ENCODE data around the gene SYDE2.
A peak's percentile ranks its signal among the peaks of the same experiment; 100 is the strongest.
"Not testable (repeated sequence)": the region's sequence is repeated elsewhere in the genome, so short reads cannot be mapped to it uniquely, and the experiment has no call there.

SYDE2 gene

GRCh38 chr1:85188530-85188929 is 12.3 kb downstream of the SYDE2 start:
- no peak overlapping the region for H3K4me3 ChIP-seq (ENCODE audit: low read length)
- DNase-seq (ENCODE audit: low read depth) = peak; percentile 50
- TF ChIP-seq CTCF (IDR thresholded peaks at IDR 0.05; ENCODE audit: insufficient read depth, low read depth, low read length, missing control alignments) = no peak

DNA sequence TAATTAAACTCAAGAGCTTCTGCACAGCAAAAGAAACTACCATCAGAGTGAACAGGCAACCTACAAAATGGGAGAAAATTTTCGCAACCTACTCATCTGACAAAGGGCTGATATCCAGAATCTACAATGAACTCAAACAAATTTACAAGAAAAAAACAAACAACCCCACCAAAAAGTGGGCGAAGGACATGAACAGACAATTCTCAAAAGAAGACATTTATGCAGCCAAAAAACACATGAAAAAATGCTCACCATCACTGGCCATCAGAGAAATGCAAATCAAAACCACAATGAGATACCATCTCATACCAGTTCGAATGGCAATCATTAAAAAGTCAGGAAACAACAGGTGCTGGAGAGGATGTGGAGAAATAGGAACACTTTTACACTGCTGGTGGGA is 13.8 kb downstream of the SYDE2 start:
- not testable (repeated sequence) for DNase-seq (ENCODE audit: low read depth); H3K4me3 ChIP-seq (ENCODE audit: low read length)

DNA sequence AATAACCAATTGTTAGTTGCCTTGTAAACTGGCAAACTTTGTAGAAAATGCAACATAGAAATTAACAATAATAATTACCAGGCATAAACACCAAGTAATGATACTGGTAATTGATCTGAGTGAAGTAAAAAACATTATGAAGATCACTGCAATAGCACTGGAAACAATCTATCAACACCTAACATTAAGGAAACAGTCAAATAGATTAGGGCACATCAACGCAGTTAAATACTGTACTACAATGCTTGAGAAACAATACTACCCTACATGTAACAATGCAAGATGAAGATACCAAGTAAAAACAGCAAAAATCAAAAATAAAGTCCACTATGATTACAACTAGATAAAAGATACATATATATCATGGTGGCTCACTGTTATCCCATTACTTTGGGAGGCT is 16.6 kb downstream of the SYDE2 start:
- H3K4me3 ChIP-seq (ENCODE audit: low read length) = no peak overlapping the region
- TF ChIP-seq CTCF (IDR thresholded peaks at IDR 0.05; ENCODE audit: insufficient read depth, low read depth, low read length, missing control alignments) = no peak
- no peak for DNase-seq (ENCODE audit: low read depth)

DNA sequence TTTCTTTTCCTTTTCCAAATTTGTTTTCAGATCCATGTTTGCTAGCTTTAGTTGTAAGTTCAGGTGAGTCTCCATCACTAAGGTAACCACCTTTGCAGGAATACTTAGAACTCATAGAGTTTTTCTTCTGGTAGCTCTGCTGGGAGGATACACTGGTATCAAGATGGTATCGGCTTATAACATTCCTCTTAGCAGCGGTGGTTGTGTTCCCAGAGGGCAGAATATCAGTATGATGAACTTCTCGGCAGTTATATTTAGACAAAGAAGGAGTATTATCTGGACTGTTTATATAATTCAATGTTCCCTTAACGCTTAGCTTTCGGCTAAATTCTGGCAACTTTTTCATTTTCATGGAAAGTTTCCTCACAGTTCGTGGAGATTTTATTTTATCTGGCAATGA is 18.1 kb downstream of the SYDE2 start:
- no peak for DNase-seq (ENCODE audit: low read depth)
- H3K4me3 ChIP-seq (ENCODE audit: low read length) = no peak overlapping the region
- TF ChIP-seq CTCF (IDR thresholded peaks at IDR 0.05; ENCODE audit: insufficient read depth, low read depth, low read length, missing control alignments) = no peak

GRCh38 chr1:85180869-85181268 is 19.9 kb downstream of the SYDE2 start:
- TF ChIP-seq CTCF (IDR thresholded peaks at IDR 0.05; ENCODE audit: insufficient read depth, low read depth, low read length, missing control alignments) = no peak
- no peak for DNase-seq (ENCODE audit: low read depth)
- H3K4me3 ChIP-seq (ENCODE audit: low read length) = no peak overlapping the region

GRCh38 chr1:85179522-85179921 is 21.3 kb downstream of the SYDE2 start:
- no peak for DNase-seq (ENCODE audit: low read depth)
- no peak for TF ChIP-seq CTCF (IDR thresholded peaks at IDR 0.05; ENCODE audit: insufficient read depth, low read depth, low read length, missing control alignments)
- H3K4me3 ChIP-seq (ENCODE audit: low read length) = no peak overlapping the region

- DNase-seq (ENCODE audit: low read depth) = no peak
- TF ChIP-seq CTCF (IDR thresholded peaks at IDR 0.05; ENCODE audit: insufficient read depth, low read depth, low read length, missing control alignments) = no peak
- H3K4me3 ChIP-seq (ENCODE audit: low read length) = no peak overlapping the region
Measured at GRCh38 chr1:85178396-85178795, 22.4 kb downstream of the SYDE2 start.

GRCh38 chr1:85174503-85174902 is 26.3 kb downstream of the SYDE2 start:
- no peak overlapping the region for H3K4me3 ChIP-seq (ENCODE audit: low read length)
- DNase-seq (ENCODE audit: low read depth) = no peak
- no peak for TF ChIP-seq CTCF (IDR thresholded peaks at IDR 0.05; ENCODE audit: insufficient read depth, low read depth, low read length, missing control alignments)

All from epithelial cell of esophagus (primary cell).